Effector memory CD8-positive, alpha-beta T cell (primary cell): Measurements from ENCODE around the gene MS4A8.

Experiments
- ATAC-seq: fragments of 150-1000 bp; cut with Tn5 transposase; replicated peaks from 2 replicates; pipeline ENCODE4 v1.10.0; 2021; ENCODE audit warnings: mild to moderate bottlenecking, moderate library complexity
- DNase-seq, 3 experiments: peaks; one replicate each; pipeline ENCODE4 v3.0.0; 2021
- H3K27ac Mint-ChIP-seq, 2 donors: one replicate each; pipeline ENCODE4 v1.8.0; 2022; ENCODE audit warnings: mild to moderate bottlenecking in 2 of 2, mixed read lengths in 2 of 2, moderate library complexity in 2 of 2
- H3K27me3 Mint-ChIP-seq, 2 donors: one replicate each; pipeline ENCODE4 v1.8.0; 2022; ENCODE audit warnings: mixed read lengths in 2 of 2
- H3K36me3 Mint-ChIP-seq: one replicate; pipeline ENCODE4 v1.8.0; 2022; ENCODE audit warnings: mild to moderate bottlenecking, moderate library complexity, mixed read lengths; ENCODE audit not compliant: insufficient read depth
- H3K4me1 Mint-ChIP-seq, 2 donors: one replicate each; pipeline ENCODE4 v1.8.0; 2022; ENCODE audit warnings: low read depth in 2 of 2, mixed read lengths in 2 of 2
- H3K4me3 Mint-ChIP-seq, 2 donors: one replicate each; pipeline ENCODE4 v1.8.0; 2022; ENCODE audit warnings: mild to moderate bottlenecking in 2 of 2, mixed read lengths in 2 of 2, moderate library complexity in 2 of 2
- H3K9me3 Mint-ChIP-seq, 2 donors: one replicate each; pipeline ENCODE4 v1.8.0; 2022; ENCODE audit warnings: mixed read lengths in 2 of 2

MS4A8 gene

DNA sequence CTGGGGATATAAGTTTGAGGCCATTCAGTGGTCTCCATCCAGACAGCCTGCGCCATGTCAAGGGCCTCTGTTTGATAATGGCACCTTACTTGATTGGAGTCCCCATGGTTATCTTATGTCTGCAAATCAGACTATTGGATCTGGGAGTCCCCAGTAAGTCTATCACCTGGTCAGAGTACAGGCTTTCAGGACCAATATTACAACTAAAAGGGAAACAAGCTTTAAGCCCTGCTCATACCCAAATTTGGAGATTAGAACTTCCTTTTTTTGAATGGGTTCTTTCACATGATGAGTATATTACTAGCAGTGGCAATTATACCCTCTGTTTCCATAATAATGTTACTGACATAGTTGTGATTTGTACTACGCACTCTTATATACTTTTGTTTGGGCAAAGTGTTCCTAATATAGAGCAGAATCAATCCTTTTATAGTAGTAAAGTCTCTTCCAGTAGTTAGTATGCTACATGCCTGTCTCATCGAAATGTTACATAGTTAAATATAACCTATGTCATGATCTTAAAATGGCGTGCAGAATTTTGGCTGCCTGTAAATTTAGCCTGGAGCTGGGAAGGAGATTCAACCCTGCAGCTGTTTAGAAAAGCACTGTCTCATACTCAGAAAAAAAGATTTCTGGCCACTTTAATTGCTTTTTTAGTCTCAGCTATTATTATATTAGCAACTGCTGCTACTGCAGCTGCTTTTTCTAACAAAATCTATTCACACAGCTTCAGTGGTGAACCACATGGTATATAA is 62.2 kb downstream of the MS4A8 start:
- Mint-ChIP-seq H3K27ac (no peak overlapping the region), H3K9me3 (no peaks in the 10 kb centered on the region), H3K4me3 (no peak overlapping the region), H3K36me3 (no peaks in the 10 kb centered on the region), H3K27me3 (peaks cover 54 to 96% of the 10 kb centered on the region in 2 donors), H3K4me1 (no peaks in the 10 kb centered on the region)
- ATAC-seq, result no peak
- DNase-seq, result no peak

GRCh38 chr11:60762851-60763691 is 63.7 kb downstream of the MS4A8 start:
- H3K9me3 Mint-ChIP-seq, result no peaks in the 10 kb centered on the region
- no peak overlapping the region for H3K4me3 Mint-ChIP-seq
- no peak overlapping the region for H3K27ac Mint-ChIP-seq
- H3K27me3 Mint-ChIP-seq, result peaks cover 55 to 91% of the 10 kb centered on the region in 2 donors
- no peak for ATAC-seq
- no peaks in the 10 kb centered on the region for H3K36me3 Mint-ChIP-seq
- H3K4me1 Mint-ChIP-seq, result no peaks in the 10 kb centered on the region
- no peak for DNase-seq

DNA sequence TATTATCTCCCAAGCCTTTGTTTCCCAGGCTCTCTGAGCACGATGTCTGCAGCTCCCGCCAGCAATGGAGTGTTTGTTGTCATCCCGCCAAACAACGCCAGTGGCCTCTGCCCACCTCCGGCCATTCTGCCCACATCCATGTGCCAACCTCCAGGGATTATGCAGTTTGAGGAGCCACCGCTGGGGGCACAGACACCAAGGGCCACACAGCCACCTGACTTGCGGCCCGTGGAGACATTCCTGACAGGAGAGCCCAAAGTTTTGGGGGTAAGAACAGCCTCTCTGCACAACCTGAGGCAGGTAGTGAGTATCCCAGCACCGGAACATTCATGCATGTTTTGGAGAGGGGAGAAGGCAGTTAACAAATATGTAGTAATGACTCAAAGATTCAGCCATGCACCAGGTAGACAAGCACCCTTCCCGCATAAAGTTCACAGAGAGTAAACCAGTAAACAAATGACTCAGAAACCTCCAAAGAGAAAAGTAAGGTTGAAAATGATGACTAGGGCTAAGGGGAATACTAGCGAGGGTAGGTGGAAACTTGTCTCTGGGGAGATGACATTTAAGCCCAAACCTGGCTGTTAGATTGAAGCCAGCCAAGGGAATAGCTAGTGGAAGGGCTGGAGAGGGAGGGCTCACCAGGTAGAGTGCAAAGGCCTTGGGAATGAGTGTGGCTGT is 64.4 kb downstream of the MS4A8 start:
- ATAC-seq, result no peak
- DNase-seq, result no peak
- Mint-ChIP-seq H3K27ac (no peak overlapping the region), H3K9me3 (no peaks in the 10 kb centered on the region), H3K27me3 (peaks cover 57 to 91% of the 10 kb centered on the region in 2 donors), H3K4me1 (no peaks in the 10 kb centered on the region), H3K36me3 (no peaks in the 10 kb centered on the region), H3K4me3 (no peak overlapping the region)

GRCh38 chr11:60764879-60765278 is 65.5 kb downstream of the MS4A8 start:
- Mint-ChIP-seq H3K27ac (no peak overlapping the region), H3K27me3 (peaks cover 52 to 91% of the 10 kb centered on the region in 2 donors), H3K4me1 (no peaks in the 10 kb centered on the region), H3K4me3 (no peak overlapping the region), H3K9me3 (no peaks in the 10 kb centered on the region), H3K36me3 (no peaks in the 10 kb centered on the region)
- DNase-seq (no peak), ATAC-seq (no peak)

DNA sequence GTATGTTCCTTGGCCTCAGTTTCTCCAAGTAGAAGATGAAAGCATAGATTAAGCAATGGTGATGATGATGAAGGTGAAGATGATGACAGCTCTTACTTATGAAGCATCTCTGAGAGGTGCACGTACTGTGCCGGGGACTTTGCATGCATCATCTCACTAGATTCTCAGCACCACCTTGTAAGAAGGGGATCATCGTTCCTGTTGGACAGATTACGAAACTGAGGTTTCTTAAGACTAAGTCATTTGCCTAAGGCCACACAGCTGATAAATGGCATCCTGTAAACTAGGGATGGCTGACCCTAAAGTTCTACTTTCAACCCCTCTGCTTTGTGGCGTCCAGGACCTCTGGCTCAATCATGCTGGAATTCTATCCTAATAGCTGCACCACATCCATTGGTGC is 65.9 kb downstream of the MS4A8 start:
- Mint-ChIP-seq H3K27ac (no peak overlapping the region), H3K4me1 (no peaks in the 10 kb centered on the region), H3K4me3 (no peak overlapping the region), H3K36me3 (no peaks in the 10 kb centered on the region), H3K9me3 (no peaks in the 10 kb centered on the region), H3K27me3 (peaks cover 51 to 90% of the 10 kb centered on the region in 2 donors)
- DNase-seq (no peak), ATAC-seq (no peak)
